Hepatocyte (in vitro differentiated cells): ENCODE measurements around the gene ARSK. TPM values are rescaled to one million over a fixed set of nuclear protein-coding genes. Genes with fewer than 3 reads are reported as not detected.

Experiments
- DNase-seq: peaks from one replicate; pipeline ENCODE4 v3.0.0-alpha.2; 2016; ENCODE audit warnings: low spot score
- H2AFZ ChIP-seq: fragments of 200-600 bp; sonication (generic); 2 replicates; pipeline ENCODE4 v1.6.0; 2016; ENCODE audit warnings: antibody characterized with exemption, mild to moderate bottlenecking
- H3K27ac ChIP-seq: fragments of 200-600 bp; sonication (generic); 2 replicates; pipeline ENCODE4 v1.5.1; 2016; ENCODE audit warnings: mild to moderate bottlenecking
- H3K27me3 ChIP-seq: fragments of 200-600 bp; sonication (generic); 2 replicates; pipeline ENCODE4 v1.6.1; 2016
- H3K36me3 ChIP-seq: fragments of 200-600 bp; sonication (generic); replicated peaks from 2 replicates; pipeline ENCODE4 v1.5.1; 2016; ENCODE audit warnings: low read depth; ENCODE audit not compliant: insufficient read depth
- H3K4me1 ChIP-seq: fragments of 200-600 bp; sonication (generic); 2 replicates; pipeline ENCODE4 v1.5.1; 2016; ENCODE audit warnings: mild to moderate bottlenecking, moderate library complexity; ENCODE audit not compliant: insufficient read depth
- H3K4me2 ChIP-seq: fragments of 200-600 bp; sonication (generic); 2 replicates; pipeline ENCODE4 v1.6.0; 2016
- H3K4me3 ChIP-seq: fragments of 200-600 bp; sonication (generic); 2 replicates; pipeline ENCODE4 v1.5.1; 2016; ENCODE audit warnings: mild to moderate bottlenecking
- H3K79me2 ChIP-seq: fragments of 200-600 bp; sonication (generic); 2 replicates; pipeline ENCODE4 v1.6.0; 2017; ENCODE audit warnings: mild to moderate bottlenecking
- H3K9me2 ChIP-seq: fragments of 200-600 bp; sonication (generic); replicated peaks from 2 replicates; pipeline ENCODE4 v1.6.0; 2017; ENCODE audit warnings: mild to moderate bottlenecking; ENCODE audit not compliant: insufficient read depth
- H3K9me3 ChIP-seq: fragments of 200-600 bp; sonication (generic); 2 replicates; pipeline ENCODE4 v1.5.1; 2016; ENCODE audit warnings: low read depth, mild to moderate bottlenecking
- H4K20me1 ChIP-seq: fragments of 200-600 bp; sonication (generic); 2 replicates; pipeline ENCODE4 v1.6.0; 2016; ENCODE audit warnings: mild to moderate bottlenecking; ENCODE audit not compliant: insufficient read depth, poor library complexity, severe bottlenecking
- EZH2 ChIP-seq: fragments of 200-600 bp; sonication (generic); IDR thresholded peaks from 2 replicates; pipeline ENCODE4 v1.6.1; 2016; ENCODE audit warnings: antibody characterized with exemption, mild to moderate bottlenecking, borderline replicate concordance
- EZH2phosphoT487 ChIP-seq: fragments of 200-600 bp; sonication (generic); IDR thresholded peaks from one replicate; pipeline ENCODE4 v1.6.1; 2018; ENCODE audit warnings: antibody characterized with exemption, mild to moderate bottlenecking, low read depth, moderate library complexity; ENCODE audit not compliant: unreplicated experiment, severe bottlenecking
- WGBS: methylation state at CpG from one replicate; pipeline ENCODE4 v1.1.6; 2016; ENCODE audit warnings: low lambda C conversion rate; ENCODE audit errors: missing lambda C conversion rate; 5-methylcytosine and 5-hydroxymethylcytosine counted together
- polyA plus RNA-seq: library from polyadenylated mRNA; unstranded; fragments of >200 nt; fragmentation: Nextera tagmentation; extraction: Ambion mirVana; gene quantifications from 2 replicates; pipeline ENCODE4 v1.2.1, GENCODE V29; 2016
- total RNA-seq: library from RNA; depleted of rRNA; stranded (reverse); fragments of >200 nt; gene quantifications from 2 replicates; pipeline ENCODE4 v1.2.3, GENCODE V29; 2014
- TF ChIP-seq, protein P1 (sequence below): fragments of 200-600 bp; sonication (generic); IDR thresholded peaks from 2 replicates; pipeline ENCODE4 v1.5.1; 2016; ENCODE audit warnings: antibody characterized with exemption, mild to moderate bottlenecking; ENCODE audit not compliant: poor library complexity

The ARSK gene
- total and polyA plus RNA-seq, 2 experiments from 2014 or later, result 12.8 to 15.1 TPM

DNA sequence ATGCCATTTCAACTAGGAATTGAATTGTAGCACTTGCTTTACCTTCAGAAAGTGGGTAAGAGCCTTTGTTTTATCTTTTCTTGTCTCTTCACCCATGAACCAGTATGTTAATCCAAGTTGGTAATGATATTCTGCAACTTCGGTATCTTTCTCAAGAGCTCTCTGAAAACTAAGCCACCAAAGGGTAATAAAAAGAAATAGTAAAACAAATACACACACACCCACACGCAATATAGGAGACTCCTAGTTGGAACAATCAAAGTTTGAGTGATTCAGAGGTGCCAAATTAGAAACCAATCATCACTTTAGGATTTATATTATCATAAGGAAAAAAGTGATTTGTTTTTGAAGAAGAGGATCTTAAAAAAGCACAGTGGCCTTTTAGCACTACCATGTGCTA, 30.5 kb upstream of the ARSK start:
- Histone ChIP-seq H3K4me3 (no peak overlapping the region), H3K4me2 (no peak overlapping the region), H3K27me3 (no peaks in the 10 kb centered on the region), H2AFZ (no peak overlapping the region), H3K9me3 (no peaks in the 10 kb centered on the region), H4K20me1 (no peaks in the 10 kb centered on the region), H3K79me2 (no peaks in the 10 kb centered on the region), H3K9me2 (no peaks in the 10 kb centered on the region), H3K36me3 (peaks cover 7% of the 10 kb centered on the region), H3K27ac (no peak overlapping the region), H3K4me1 (no peaks in the 10 kb centered on the region)
- 84% methylated on average over 2 of the region's 2 CpGs for WGBS
- DNase-seq, result no peak
- TF ChIP-seq, protein P1, sequence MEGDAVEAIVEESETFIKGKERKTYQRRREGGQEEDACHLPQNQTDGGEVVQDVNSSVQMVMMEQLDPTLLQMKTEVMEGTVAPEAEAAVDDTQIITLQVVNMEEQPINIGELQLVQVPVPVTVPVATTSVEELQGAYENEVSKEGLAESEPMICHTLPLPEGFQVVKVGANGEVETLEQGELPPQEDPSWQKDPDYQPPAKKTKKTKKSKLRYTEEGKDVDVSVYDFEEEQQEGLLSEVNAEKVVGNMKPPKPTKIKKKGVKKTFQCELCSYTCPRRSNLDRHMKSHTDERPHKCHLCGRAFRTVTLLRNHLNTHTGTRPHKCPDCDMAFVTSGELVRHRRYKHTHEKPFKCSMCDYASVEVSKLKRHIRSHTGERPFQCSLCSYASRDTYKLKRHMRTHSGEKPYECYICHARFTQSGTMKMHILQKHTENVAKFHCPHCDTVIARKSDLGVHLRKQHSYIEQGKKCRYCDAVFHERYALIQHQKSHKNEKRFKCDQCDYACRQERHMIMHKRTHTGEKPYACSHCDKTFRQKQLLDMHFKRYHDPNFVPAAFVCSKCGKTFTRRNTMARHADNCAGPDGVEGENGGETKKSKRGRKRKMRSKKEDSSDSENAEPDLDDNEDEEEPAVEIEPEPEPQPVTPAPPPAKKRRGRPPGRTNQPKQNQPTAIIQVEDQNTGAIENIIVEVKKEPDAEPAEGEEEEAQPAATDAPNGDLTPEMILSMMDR, result no peak
- TF ChIP-seq EZH2, result no peak
- TF ChIP-seq EZH2phosphoT487, result no peak

DNA sequence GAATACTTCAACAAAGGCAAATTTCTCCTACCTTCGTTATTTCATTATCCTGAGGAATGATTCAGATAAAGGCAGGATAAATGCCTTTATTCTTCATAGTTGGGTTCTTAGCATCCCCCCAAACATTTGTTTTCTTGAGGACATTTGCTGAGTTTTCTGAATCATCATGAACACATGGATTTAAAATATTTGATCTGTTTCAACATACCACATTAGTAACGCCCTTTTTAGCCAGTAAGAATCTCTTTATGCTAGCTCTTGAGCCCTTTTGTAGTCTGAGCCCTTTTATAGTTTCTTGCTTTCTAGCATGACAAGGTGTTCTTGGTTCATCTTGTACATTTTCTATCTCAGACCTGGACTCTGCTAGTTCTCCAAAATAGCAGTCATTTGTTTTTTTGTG, 28.0 kb upstream of the ARSK start:
- Histone ChIP-seq H2AFZ (no peak overlapping the region), H3K9me2 (no peaks in the 10 kb centered on the region), H3K79me2 (no peaks in the 10 kb centered on the region), H3K36me3 (peaks cover 7% of the 10 kb centered on the region), H3K27ac (no peak overlapping the region), H3K4me3 (no peak overlapping the region), H3K27me3 (no peaks in the 10 kb centered on the region), H3K4me1 (no peaks in the 10 kb centered on the region), H3K4me2 (no peak overlapping the region), H3K9me3 (no peaks in the 10 kb centered on the region), H4K20me1 (no peaks in the 10 kb centered on the region)
- 93% methylated on average over 2 of the region's 2 CpGs for WGBS
- TF ChIP-seq EZH2 (no peak), EZH2phosphoT487 (no peak)
- TF ChIP-seq, protein P1, result no peak
- no peak for DNase-seq

DNA sequence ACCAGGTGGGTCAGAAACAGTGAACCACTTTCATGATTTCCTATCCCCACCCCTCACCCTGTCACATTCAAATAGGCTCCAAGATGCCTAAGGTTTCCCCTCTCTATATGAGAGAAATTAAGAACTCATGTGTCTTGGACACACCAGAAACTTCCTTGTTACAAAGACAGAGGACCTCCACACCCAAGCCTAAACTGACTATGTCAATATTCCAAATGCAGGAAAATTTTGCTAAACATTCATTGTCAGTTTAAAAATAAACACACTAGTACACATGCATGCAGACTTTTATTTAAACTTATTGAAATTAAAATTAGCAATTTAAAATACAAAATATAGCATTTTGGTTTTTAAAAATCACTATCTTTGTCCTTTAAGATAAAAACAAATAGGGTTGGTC, 26.3 kb upstream of the ARSK start:
- TF ChIP-seq, protein P1, result no peak
- TF ChIP-seq EZH2, result no peak
- TF ChIP-seq EZH2phosphoT487, result no peak
- no peak overlapping the region for H3K27ac ChIP-seq
- no peaks in the 10 kb centered on the region for H3K27me3 ChIP-seq
- no peak overlapping the region for H2AFZ ChIP-seq
- DNase-seq, result no peak
- no peaks in the 10 kb centered on the region for H4K20me1 ChIP-seq
- no peaks in the 10 kb centered on the region for H3K4me1 ChIP-seq
- H3K9me3 ChIP-seq, result no peaks in the 10 kb centered on the region
- H3K79me2 ChIP-seq, result no peaks in the 10 kb centered on the region
- H3K4me2 ChIP-seq, result no peak overlapping the region
- no peak overlapping the region for H3K4me3 ChIP-seq
- H3K36me3 ChIP-seq, result peaks cover 7% of the 10 kb centered on the region
- no peaks in the 10 kb centered on the region for H3K9me2 ChIP-seq

DNA sequence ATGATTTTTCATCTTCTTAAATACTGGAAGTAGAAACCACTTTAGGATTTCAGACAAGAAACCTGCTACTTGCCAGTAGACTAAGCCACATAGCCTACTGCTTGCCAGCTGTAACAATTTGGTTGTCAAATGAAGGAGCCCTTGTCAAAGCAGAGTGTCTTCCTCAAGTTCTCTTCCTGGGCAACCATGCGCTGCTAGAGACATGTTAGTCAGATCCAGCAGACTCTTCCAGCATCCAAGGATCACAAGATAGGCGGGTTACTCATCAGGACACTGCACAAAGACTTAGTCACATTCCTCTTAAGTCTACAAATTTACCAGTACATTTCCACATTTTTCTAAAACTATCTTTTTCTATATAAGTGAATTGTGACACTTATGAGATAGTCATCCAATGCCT, 24.5 kb upstream of the ARSK start:
- Histone ChIP-seq H4K20me1 (no peaks in the 10 kb centered on the region), H3K4me3 (no peak overlapping the region), H3K4me1 (no peaks in the 10 kb centered on the region), H3K79me2 (no peaks in the 10 kb centered on the region), H3K27me3 (no peaks in the 10 kb centered on the region), H3K36me3 (peaks cover 9% of the 10 kb centered on the region), H2AFZ (no peak overlapping the region), H3K4me2 (no peak overlapping the region), H3K9me3 (no peaks in the 10 kb centered on the region), H3K9me2 (no peaks in the 10 kb centered on the region), H3K27ac (no peak overlapping the region)
- 93% methylated on average over 2 of the region's 2 CpGs for WGBS
- DNase-seq, result peak; percentile 15
- TF ChIP-seq EZH2 (no peak), EZH2phosphoT487 (no peak)
- TF ChIP-seq, protein P1, result no peak
